H1 (cell line): ENCODE results near the gene CDK5RAP3. TPM values are rescaled to one million over a fixed set of nuclear protein-coding genes. Genes with fewer than 3 reads are reported as not detected.

Experiments
- ATF2 ChIP-seq: IDR thresholded peaks from 2 replicates; pipeline ENCODE4 v1.6.1; 2012; ENCODE audit warnings: low read length, inconsistent platforms
- CHD1 ChIP-seq: IDR thresholded peaks from 2 replicates; pipeline ENCODE4 v1.6.1; 2012; ENCODE audit warnings: low read depth, low read length, improper control_type of control experiment
- E2F6 ChIP-seq: IDR thresholded peaks from 2 replicates; pipeline ENCODE4 v1.6.1; 2012; ENCODE audit warnings: inconsistent platforms
- EGR1 ChIP-seq: IDR thresholded peaks from 2 replicates; pipeline ENCODE4 v1.6.1; 2011; ENCODE audit warnings: low read depth, low read length, borderline replicate concordance
- JUND ChIP-seq: IDR thresholded peaks from 2 replicates; pipeline ENCODE4 v1.6.1; 2011; ENCODE audit warnings: mild to moderate bottlenecking, improper control_type of control experiment, low read length
- POLR2AphosphoS5 ChIP-seq: IDR thresholded peaks from 2 replicates; pipeline ENCODE4 v1.6.1; 2011; ENCODE audit warnings: low read depth, low read length
- RBBP5 ChIP-seq: IDR thresholded peaks from 2 replicates; pipeline ENCODE4 v1.7.1; 2012; ENCODE audit warnings: low read depth, mild to moderate bottlenecking, inconsistent platforms, low read length, moderate library complexity, borderline replicate concordance
- TCF12 ChIP-seq: IDR thresholded peaks from 2 replicates; pipeline ENCODE4 v1.6.1; 2011; ENCODE audit warnings: low read depth, mild to moderate bottlenecking, low read length
- polyA plus RNA-seq, 7 experiments: library from polyadenylated mRNA; depleted of rRNA in 3 of 7; stranded (reverse) in 5 of 7; unstranded in 2 of 7; fragments of >200 nt in 5 of 7; fragments of 200-250 nt in 2 of 7; gene quantifications; 1 replicate in 5 of 7; 2 replicates in 1 of 7; 4 replicates in 1 of 7; pipeline versions ENCODE4 v1.2.1 to v1.2.3, GENCODE V29; 2011 to 2013; ENCODE audit warnings: missing spikeins in 2 of 7, mixed read lengths in 2 of 7
- total RNA-seq: library from RNA; stranded (reverse); fragmentation: NEBNext Ultra II Directional; extraction: Animal tissue kit (Norgen Biotek cat#: 25700); gene quantifications from 2 replicates; pipeline ENCODE4 v1.2.1, GENCODE V29; 2021

CDK5RAP3 gene
- total and polyA plus RNA-seq, 2 of the 8 experiments (the other 6 are each of a cell fraction or from before 2014, with no cell fraction given) = 88.2 to 93.2 TPM

GRCh38 chr17:48013876-48014594 lies 43.1 kb downstream of the CDK5RAP3 start (continued):
- no peak for TF ChIP-seq ATF2
- no peak for TF ChIP-seq JUND
- TF ChIP-seq RBBP5 = no peak
- TF ChIP-seq CHD1 = no peak
- TF ChIP-seq EGR1 = no peak
- TF ChIP-seq POLR2AphosphoS5 = no peak
- no peak for TF ChIP-seq E2F6
- TF ChIP-seq TCF12 = no peak
